ENCODE results near the gene SERPINI1.

The SERPINI1 gene, protein sequence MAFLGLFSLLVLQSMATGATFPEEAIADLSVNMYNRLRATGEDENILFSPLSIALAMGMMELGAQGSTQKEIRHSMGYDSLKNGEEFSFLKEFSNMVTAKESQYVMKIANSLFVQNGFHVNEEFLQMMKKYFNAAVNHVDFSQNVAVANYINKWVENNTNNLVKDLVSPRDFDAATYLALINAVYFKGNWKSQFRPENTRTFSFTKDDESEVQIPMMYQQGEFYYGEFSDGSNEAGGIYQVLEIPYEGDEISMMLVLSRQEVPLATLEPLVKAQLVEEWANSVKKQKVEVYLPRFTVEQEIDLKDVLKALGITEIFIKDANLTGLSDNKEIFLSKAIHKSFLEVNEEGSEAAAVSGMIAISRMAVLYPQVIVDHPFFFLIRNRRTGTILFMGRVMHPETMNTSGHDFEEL

DNA sequence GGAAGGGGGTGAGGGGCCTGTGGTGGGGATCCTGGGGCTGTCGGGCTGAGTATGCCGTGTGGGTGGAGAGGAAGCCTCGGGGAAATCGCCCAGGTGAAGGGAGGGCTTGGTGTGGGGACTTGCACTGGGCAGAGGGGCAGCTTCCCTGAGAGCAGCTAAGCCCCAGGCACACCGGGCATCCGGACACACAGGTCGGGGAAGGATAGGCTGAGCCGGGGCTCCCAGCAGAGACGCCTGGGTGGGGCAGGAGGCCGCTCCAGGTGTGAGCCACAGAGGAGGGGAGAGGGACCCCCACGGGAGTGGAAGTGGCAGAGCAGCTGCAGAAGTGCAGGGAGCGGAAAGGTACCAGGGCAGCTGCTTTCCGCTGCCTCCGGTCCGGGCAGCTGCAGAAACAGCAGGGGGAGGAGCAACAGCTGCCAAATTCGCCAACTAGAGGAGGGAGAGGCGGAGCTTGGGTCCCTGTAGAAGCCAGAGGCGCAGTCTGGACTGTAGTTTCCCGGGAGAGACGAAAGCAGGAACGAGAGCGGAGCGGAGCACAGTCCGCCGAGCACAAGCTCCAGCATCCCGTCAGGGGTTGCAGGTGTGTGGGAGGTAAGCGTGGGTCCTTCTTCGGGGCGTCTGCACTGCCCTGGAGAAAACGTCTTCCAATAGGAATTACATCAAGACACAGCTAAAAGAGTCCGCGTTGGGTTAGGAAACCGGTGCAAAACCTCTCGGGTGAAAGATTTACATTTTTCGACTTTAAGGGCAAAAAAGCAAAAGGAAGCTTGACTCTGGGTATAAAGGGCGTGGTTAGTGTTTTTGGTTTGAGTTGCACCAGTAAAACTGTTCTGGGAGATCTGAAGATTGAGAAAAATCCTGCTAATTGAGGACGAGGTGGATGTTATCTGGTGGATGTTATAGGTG, at the start of gene SERPINI1:
TSS of gene SERPINI1 (plus strand) at position 489 of the 906 bp plus-strand sequence. CDS start 53,408 bp downstream, outside the sequence.
- Histone ChIP-seq H3K9me3 (ENCODE audit: control insufficient read depth in 1 of 2, low read length in 2 of 2) (no peaks in the 10 kb centered on the region), H3K27ac (ENCODE audit: low read length) (peak within 1 kb of the TSS; percentile 93), H3K4me1 (ENCODE audit: control insufficient read depth in 1 of 2, insufficient read depth in 2 of 2, low read length in 2 of 2) (peaks cover 3 to 21% of the 10 kb centered on the region in 2 donors)

GRCh38 chr3:167691366-167691765, 44.2 kb upstream of the SERPINI1 start:
- no peaks in the 10 kb centered on the region for H3K9me3 ChIP-seq (ENCODE audit: control insufficient read depth in 1 of 2, low read length in 2 of 2)
- no peaks in the 10 kb centered on the region for H3K27me3 ChIP-seq (ENCODE audit: low read depth, low read length)
- H3K4me1 ChIP-seq (ENCODE audit: control insufficient read depth in 1 of 2, insufficient read depth in 2 of 2, low read length in 2 of 2): no peaks in the 10 kb centered on the region
- no peak overlapping the region for H3K4me3 ChIP-seq (ENCODE audit: low read depth in 1 of 2, low read length in 2 of 2)
- H3K36me3 ChIP-seq (ENCODE audit: control insufficient read depth in 1 of 2, insufficient read depth in 2 of 2, low read length in 2 of 2): peaks cover 10 to 25% of the 10 kb centered on the region in 2 donors
- H3K27ac ChIP-seq (ENCODE audit: low read length): no peak overlapping the region

More for the DNA sequence above, at the start of gene SERPINI1:
- H3K27me3 ChIP-seq (ENCODE audit: low read depth, low read length): no peaks in the 10 kb centered on the region
- peak within 1 kb of the TSS; percentile 94 to 100 for H3K4me3 ChIP-seq (ENCODE audit: low read depth in 1 of 2, low read length in 2 of 2)
- H3K36me3 ChIP-seq (ENCODE audit: control insufficient read depth in 1 of 2, insufficient read depth in 2 of 2, low read length in 2 of 2): no peaks in the 10 kb centered on the region

DNA sequence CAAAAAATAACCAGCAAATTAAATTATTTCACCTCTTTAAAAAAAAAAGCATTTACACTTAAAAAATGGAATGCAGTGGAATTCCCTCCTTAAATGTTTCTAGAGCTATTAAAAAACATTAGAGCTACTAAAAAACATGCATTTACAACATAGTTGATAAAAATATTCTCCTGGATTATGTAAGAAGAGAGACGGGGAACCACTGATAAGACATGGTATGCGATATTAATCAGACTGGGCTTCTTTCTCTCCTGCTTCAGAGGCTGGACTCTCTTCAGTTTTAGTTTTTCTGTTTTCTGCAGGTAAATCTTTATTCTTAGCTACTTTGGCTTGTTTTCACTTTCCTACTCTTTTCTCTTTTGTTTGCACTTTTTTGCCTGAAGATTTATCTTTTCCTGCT, 41.4 kb upstream of the SERPINI1 start:
- Histone ChIP-seq H3K27ac (ENCODE audit: low read length) (no peak overlapping the region), H3K4me3 (ENCODE audit: low read depth in 1 of 2, low read length in 2 of 2) (no peak overlapping the region), H3K4me1 (ENCODE audit: control insufficient read depth in 1 of 2, insufficient read depth in 2 of 2, low read length in 2 of 2) (no peaks in the 10 kb centered on the region), H3K9me3 (ENCODE audit: control insufficient read depth in 1 of 2, low read length in 2 of 2) (no peaks in the 10 kb centered on the region), H3K27me3 (ENCODE audit: low read depth, low read length) (no peaks in the 10 kb centered on the region), H3K36me3 (ENCODE audit: control insufficient read depth in 1 of 2, insufficient read depth in 2 of 2, low read length in 2 of 2) (peaks cover 12 to 22% of the 10 kb centered on the region in 2 donors)

GRCh38 chr3:167700046-167700445, 35.5 kb upstream of the SERPINI1 start:
- Histone ChIP-seq H3K4me3 (ENCODE audit: low read depth in 1 of 2, low read length in 2 of 2) (no peak overlapping the region), H3K4me1 (ENCODE audit: control insufficient read depth in 1 of 2, insufficient read depth in 2 of 2, low read length in 2 of 2) (no peaks in the 10 kb centered on the region), H3K27me3 (ENCODE audit: low read depth, low read length) (no peaks in the 10 kb centered on the region), H3K9me3 (ENCODE audit: control insufficient read depth in 1 of 2, low read length in 2 of 2) (no peaks in the 10 kb centered on the region), H3K36me3 (ENCODE audit: control insufficient read depth in 1 of 2, insufficient read depth in 2 of 2, low read length in 2 of 2) (peaks cover 4 to 20% of the 10 kb centered on the region in 2 donors), H3K27ac (ENCODE audit: low read length) (no peak overlapping the region)

- no peak overlapping the region for H3K4me3 ChIP-seq (ENCODE audit: low read depth in 1 of 2, low read length in 2 of 2)
Observed at GRCh38 chr3:167700926-167701325, 34.6 kb upstream of the SERPINI1 start.

DNA sequence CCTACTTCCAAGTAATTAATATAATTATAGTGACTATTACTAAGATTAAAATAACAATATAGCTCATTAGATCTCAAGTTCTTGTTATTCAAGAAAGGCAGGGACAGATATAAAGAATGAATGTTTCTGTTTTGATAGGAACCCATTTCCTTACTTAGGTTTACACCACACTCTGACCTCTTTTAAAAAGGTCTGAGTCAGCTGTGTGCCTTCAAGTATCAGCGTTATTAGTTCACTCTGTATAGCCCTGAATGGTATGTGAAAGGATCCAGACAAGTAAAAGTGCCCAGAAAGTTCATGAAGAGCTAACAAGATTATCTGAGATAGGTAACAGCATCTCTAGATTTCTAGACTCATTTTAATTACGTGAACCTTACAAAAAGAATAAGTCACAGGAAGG, 29.7 kb upstream of the SERPINI1 start:
- no peaks in the 10 kb centered on the region for H3K27me3 ChIP-seq (ENCODE audit: low read depth, low read length)
- H3K4me1 ChIP-seq (ENCODE audit: control insufficient read depth in 1 of 2, insufficient read depth in 2 of 2, low read length in 2 of 2): no peaks in the 10 kb centered on the region
- peaks cover 9 to 20% of the 10 kb centered on the region in 2 donors for H3K36me3 ChIP-seq (ENCODE audit: control insufficient read depth in 1 of 2, insufficient read depth in 2 of 2, low read length in 2 of 2)
- H3K4me3 ChIP-seq (ENCODE audit: low read depth in 1 of 2, low read length in 2 of 2): no peak overlapping the region
- H3K27ac ChIP-seq (ENCODE audit: low read length): no peak overlapping the region
- no peaks in the 10 kb centered on the region for H3K9me3 ChIP-seq (ENCODE audit: control insufficient read depth in 1 of 2, low read length in 2 of 2)

More at GRCh38 chr3:167700926-167701325, 34.6 kb upstream of the SERPINI1 start:
- H3K4me1 ChIP-seq (ENCODE audit: control insufficient read depth in 1 of 2, insufficient read depth in 2 of 2, low read length in 2 of 2): no peaks in the 10 kb centered on the region
- no peaks in the 10 kb centered on the region for H3K9me3 ChIP-seq (ENCODE audit: control insufficient read depth in 1 of 2, low read length in 2 of 2)
- peaks cover 2 to 12% of the 10 kb centered on the region in 2 donors for H3K36me3 ChIP-seq (ENCODE audit: control insufficient read depth in 1 of 2, insufficient read depth in 2 of 2, low read length in 2 of 2)
- no peaks in the 10 kb centered on the region for H3K27me3 ChIP-seq (ENCODE audit: low read depth, low read length)
- H3K27ac ChIP-seq (ENCODE audit: low read length): no peak overlapping the region

DNA sequence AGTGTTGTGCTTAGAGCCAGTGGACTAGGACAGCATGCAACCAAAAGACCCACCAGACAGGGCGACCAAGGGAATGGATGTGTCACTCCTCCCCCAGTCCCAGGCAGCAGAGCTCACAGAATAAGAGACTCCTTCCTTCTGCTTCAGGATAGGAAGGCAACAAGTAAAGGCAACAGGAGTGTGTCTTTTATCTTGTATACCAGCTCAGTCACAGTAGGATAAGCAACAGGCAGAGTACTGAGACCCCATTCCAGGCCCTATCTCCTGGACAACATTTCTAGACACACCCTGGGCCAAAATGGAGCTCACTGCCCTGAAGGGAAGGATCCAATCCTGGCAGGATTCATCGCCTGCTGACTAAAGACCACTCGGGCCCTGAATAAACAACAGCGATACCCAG, 25.8 kb upstream of the SERPINI1 start:
- Histone ChIP-seq H3K9me3 (ENCODE audit: control insufficient read depth in 1 of 2, low read length in 2 of 2) (no peaks in the 10 kb centered on the region), H3K27ac (ENCODE audit: low read length) (no peak overlapping the region), H3K36me3 (ENCODE audit: control insufficient read depth in 1 of 2, insufficient read depth in 2 of 2, low read length in 2 of 2) (peaks cover 9 to 18% of the 10 kb centered on the region in 2 donors), H3K4me3 (ENCODE audit: low read depth in 1 of 2, low read length in 2 of 2) (no peak overlapping the region), H3K27me3 (ENCODE audit: low read depth, low read length) (no peaks in the 10 kb centered on the region), H3K4me1 (ENCODE audit: control insufficient read depth in 1 of 2, insufficient read depth in 2 of 2, low read length in 2 of 2) (no peaks in the 10 kb centered on the region)

DNA sequence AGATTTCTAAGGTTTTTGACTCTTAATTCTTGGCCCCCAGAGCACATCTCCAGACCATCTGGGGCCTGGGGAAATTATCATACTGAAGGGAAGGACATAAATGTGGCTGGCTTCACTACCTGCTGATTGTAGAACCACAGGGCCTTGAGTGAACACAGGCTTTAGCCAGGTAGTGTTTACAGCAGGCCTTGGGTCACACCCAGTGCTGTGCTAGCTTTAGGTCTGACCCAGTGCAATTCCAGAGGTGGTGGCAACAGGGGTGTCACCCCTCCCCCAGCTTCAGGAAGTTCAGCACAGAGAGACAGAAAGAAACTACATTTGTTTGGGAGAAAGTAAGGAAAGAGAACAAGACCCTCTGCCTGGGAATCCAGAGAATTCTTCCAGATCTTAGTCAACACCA, 25.0 kb upstream of the SERPINI1 start:
- Histone ChIP-seq H3K9me3 (ENCODE audit: control insufficient read depth in 1 of 2, low read length in 2 of 2) (no peaks in the 10 kb centered on the region), H3K27me3 (ENCODE audit: low read depth, low read length) (no peaks in the 10 kb centered on the region), H3K4me3 (ENCODE audit: low read depth in 1 of 2, low read length in 2 of 2) (no peak overlapping the region), H3K36me3 (ENCODE audit: control insufficient read depth in 1 of 2, insufficient read depth in 2 of 2, low read length in 2 of 2) (peaks cover 9 to 18% of the 10 kb centered on the region in 2 donors), H3K4me1 (ENCODE audit: control insufficient read depth in 1 of 2, insufficient read depth in 2 of 2, low read length in 2 of 2) (no peaks in the 10 kb centered on the region), H3K27ac (ENCODE audit: low read length) (no peak overlapping the region)

GRCh38 chr3:167711439-167711838, 24.1 kb upstream of the SERPINI1 start:
- no peaks in the 10 kb centered on the region for H3K4me1 ChIP-seq (ENCODE audit: control insufficient read depth in 1 of 2, insufficient read depth in 2 of 2, low read length in 2 of 2)
- no peak overlapping the region for H3K4me3 ChIP-seq (ENCODE audit: low read depth in 1 of 2, low read length in 2 of 2)
- no peaks in the 10 kb centered on the region for H3K27me3 ChIP-seq (ENCODE audit: low read depth, low read length)
- H3K27ac ChIP-seq (ENCODE audit: low read length): no peak overlapping the region
- no peaks in the 10 kb centered on the region for H3K9me3 ChIP-seq (ENCODE audit: control insufficient read depth in 1 of 2, low read length in 2 of 2)
- H3K36me3 ChIP-seq (ENCODE audit: control insufficient read depth in 1 of 2, insufficient read depth in 2 of 2, low read length in 2 of 2): peaks cover 9 to 18% of the 10 kb centered on the region in 2 donors

GRCh38 chr3:167712445-167712844, 23.1 kb upstream of the SERPINI1 start:
- Histone ChIP-seq H3K9me3 (ENCODE audit: control insufficient read depth in 1 of 2, low read length in 2 of 2) (no peaks in the 10 kb centered on the region), H3K27ac (ENCODE audit: low read length) (no peak overlapping the region), H3K4me1 (ENCODE audit: control insufficient read depth in 1 of 2, insufficient read depth in 2 of 2, low read length in 2 of 2) (no peaks in the 10 kb centered on the region), H3K27me3 (ENCODE audit: low read depth, low read length) (no peaks in the 10 kb centered on the region), H3K4me3 (ENCODE audit: low read depth in 1 of 2, low read length in 2 of 2) (no peak overlapping the region), H3K36me3 (ENCODE audit: control insufficient read depth in 1 of 2, insufficient read depth in 2 of 2, low read length in 2 of 2) (peaks cover 10 to 23% of the 10 kb centered on the region in 2 donors)

DNA sequence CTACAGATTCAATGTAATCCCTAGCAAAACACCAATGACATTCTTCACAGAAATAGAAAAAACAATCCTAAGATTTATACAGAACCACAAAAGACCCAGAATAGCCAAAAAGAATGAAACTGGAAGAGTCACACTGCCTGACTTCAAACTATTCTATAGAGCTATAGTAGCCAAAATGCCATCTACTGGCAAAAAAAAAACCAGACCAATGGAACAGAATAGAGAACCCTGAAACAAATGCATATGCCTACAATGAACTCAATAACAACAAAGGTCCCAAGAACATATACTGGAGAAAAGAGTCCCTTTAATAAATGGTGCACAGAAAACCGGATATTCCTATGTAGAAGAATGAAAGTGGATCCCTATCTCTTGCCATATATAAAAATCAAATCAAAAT, 20.6 kb upstream of the SERPINI1 start:
- Histone ChIP-seq H3K36me3 (ENCODE audit: control insufficient read depth in 1 of 2, insufficient read depth in 2 of 2, low read length in 2 of 2) (peaks cover 22 to 38% of the 10 kb centered on the region in 2 donors), H3K27ac (ENCODE audit: low read length) (no peak overlapping the region), H3K9me3 (ENCODE audit: control insufficient read depth in 1 of 2, low read length in 2 of 2) (no peaks in the 10 kb centered on the region), H3K4me3 (ENCODE audit: low read depth in 1 of 2, low read length in 2 of 2) (no peak overlapping the region), H3K4me1 (ENCODE audit: control insufficient read depth in 1 of 2, insufficient read depth in 2 of 2, low read length in 2 of 2) (no peaks in the 10 kb centered on the region), H3K27me3 (ENCODE audit: low read depth, low read length) (no peaks in the 10 kb centered on the region)

Measured in muscle layer of duodenum (tissue), 2 donors.